Epithelial cell of proximal tubule (primary cell): ENCODE measurements around the gene MIB2. TPM values are rescaled to one million over a fixed set of nuclear protein-coding genes. Genes with fewer than 3 reads are reported as not detected.

Source experiments
- DNase-seq: peaks from one replicate; pipeline ENCODE4 v3.0.0-alpha.2; 2011; ENCODE audit warnings: low read depth
- H3K4me3 ChIP-seq: 2 replicates; pipeline ENCODE4 v1.5.1; 2011; ENCODE audit warnings: low read depth, mild to moderate bottlenecking, low read length
- total RNA-seq: library from RNA; depleted of rRNA; stranded (reverse); fragments of >200 nt; gene quantifications from 2 replicates; pipeline ENCODE4 v1.2.3, GENCODE V29; 2015
- TF ChIP-seq, protein P1 (sequence below): conservative IDR thresholded peaks from 2 replicates; pipeline ENCODE4 v1.5.1; 2012; ENCODE audit warnings: low read depth, mild to moderate bottlenecking, low read length

MIB2 gene
- total RNA-seq, 1 donor from 2014 or later, result 29.4 TPM

DNA sequence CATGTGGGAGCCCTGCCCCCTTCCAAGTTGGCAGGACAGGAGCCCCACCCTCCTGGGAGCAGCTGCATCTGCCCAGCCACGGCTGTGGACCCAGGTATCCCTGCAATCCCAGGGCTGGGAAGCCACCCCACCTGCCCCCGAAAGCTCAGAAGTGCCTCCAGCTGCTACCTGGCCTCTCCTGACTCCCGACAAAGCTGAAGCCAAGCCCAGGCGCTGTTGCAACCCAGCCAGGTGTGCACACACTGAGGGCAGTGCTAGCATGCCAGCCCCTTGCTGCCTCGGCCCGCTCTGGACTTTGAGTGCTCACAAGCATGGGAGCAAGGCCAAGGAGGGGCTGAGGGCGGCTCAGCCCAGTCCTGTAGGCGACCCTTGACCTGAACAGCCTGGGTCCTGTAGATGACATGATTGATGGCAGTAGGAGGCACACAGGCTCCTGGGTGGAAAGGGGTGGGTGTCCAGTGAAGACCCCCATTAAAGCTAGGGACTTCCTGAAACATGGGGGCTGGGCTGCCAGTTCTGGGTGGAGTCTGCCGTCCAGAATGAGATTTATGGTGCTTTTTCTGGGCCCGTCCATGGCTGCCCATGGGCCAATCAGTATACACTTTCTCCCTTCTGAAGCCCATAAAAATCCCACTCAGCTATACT is 37.8 kb upstream of the MIB2 start:
- TF ChIP-seq, protein P1, sequence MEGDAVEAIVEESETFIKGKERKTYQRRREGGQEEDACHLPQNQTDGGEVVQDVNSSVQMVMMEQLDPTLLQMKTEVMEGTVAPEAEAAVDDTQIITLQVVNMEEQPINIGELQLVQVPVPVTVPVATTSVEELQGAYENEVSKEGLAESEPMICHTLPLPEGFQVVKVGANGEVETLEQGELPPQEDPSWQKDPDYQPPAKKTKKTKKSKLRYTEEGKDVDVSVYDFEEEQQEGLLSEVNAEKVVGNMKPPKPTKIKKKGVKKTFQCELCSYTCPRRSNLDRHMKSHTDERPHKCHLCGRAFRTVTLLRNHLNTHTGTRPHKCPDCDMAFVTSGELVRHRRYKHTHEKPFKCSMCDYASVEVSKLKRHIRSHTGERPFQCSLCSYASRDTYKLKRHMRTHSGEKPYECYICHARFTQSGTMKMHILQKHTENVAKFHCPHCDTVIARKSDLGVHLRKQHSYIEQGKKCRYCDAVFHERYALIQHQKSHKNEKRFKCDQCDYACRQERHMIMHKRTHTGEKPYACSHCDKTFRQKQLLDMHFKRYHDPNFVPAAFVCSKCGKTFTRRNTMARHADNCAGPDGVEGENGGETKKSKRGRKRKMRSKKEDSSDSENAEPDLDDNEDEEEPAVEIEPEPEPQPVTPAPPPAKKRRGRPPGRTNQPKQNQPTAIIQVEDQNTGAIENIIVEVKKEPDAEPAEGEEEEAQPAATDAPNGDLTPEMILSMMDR, result no peak
- H3K4me3 ChIP-seq, result no peak overlapping the region
- no peak for DNase-seq

DNA sequence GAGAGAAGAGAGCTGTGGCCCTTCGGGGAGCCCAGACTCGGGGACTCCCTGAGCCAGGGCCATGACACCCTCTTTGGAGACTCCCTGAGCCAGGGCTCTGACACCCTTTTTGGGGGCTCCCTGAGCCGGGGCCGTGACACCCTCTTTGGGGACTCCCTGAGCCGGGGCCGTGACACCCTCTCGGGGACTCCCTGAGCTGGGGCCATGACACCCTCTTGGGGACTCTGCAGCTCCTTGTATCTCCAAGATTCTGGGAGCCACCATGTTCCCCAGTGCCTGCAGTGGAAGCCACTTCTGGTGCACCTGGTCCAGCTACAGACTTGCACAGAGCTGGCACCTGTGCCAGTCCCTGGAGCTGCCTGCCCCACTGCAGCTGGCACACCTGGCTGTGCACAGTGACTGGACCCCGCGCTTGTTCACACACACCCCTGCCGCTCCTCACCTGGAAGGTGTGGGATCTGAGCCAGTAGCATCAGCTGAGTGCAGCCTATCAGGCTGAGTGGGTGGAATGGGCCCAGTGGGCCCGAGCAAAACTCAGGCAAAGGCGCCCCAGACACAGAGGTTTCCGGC is 36.8 kb upstream of the MIB2 start:
- TF ChIP-seq, protein P1, result no peak
- no peak for DNase-seq
- no peak overlapping the region for H3K4me3 ChIP-seq

DNA sequence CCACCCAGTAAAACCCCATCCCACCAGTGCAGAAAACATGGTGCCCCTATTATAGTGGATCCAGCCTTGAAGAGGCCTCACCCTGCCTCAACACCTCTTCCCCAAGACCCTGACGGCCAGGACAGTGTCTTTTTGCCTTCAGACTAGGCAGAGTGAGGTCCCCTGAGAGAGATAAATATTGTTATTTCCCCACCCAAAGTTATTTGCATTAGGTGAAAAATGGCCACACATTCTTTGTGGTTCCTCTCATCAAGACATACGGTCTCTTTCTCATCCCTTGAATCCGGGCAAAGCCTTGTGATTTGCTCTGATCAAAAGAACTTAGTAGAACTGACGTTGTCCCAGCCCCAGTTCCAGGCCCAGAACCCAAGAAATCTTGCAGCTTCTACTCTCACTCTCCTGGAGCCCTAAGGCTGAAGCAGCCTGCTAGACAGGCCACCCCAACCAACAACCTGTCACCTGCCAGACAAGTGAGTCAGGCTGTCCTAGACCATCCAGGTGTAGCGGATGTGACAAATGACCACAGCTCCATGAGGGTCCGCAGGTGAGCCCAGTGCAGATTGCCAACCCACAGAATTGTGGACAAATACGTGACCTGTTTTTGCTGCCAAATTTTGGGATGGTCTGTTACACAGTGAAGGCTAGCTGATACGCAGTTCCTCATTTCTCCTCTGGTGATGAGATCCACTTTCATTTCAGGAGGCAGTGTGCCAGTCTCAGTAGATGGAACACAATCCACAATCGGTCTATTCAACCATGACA is 32.5 kb upstream of the MIB2 start:
- no peak overlapping the region for H3K4me3 ChIP-seq
- DNase-seq, result no peak
- TF ChIP-seq, protein P1, result no peak

DNA sequence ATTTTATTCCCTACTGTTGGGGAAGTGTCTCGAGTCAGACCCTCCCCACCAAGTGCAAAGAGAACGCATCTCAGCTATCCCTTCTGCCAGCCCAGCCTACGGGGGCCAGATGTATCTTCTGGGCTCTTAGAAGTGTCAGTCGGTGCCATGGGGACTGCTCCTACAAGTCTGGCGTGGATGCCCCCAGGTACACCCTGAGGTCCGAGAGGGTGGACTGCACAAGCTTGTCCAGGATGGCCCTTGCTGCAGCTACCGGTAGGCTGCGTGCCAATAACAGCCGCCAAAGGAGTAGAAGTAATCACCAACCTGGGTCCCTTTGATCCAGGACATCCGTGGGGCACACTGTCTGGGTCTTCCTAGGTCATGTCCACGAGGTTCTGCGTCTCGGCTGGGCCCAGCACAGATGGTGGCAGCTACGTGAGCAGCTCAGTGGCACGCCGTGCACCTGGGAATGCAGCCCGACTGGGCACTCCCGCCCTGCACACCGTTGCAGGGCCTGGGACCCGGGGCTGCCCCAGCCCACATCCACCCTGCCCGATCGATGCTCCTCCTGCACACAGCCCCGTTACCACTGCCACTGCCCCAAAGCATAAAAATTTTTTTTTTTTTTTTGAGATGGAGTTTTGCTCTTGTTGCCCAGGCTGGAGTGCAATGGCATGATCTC is 31.8 kb upstream of the MIB2 start:
- TF ChIP-seq, protein P1, result no peak
- no peak overlapping the region for H3K4me3 ChIP-seq
- no peak for DNase-seq

DNA sequence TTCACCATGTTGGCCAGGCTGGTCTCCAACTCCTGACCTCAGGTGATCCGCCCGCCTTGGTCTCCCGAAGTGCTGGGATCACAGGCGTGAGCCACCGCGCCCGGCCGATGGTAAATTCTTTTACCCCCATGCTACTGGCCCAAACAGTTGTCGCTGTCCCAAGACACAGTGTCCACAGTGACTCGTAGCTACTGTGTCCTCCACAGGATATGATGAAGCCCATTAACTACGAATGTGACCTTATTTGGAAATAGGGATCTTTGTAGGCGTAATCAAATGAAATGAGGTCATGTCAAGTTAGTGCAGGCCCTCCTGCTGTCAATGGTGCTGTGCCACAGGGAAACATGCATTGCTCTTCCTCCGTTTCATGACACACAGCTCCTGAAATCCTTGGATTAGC is 23.8 kb upstream of the MIB2 start:
- TF ChIP-seq, protein P1, result no peak
- DNase-seq, result no peak
- no peak overlapping the region for H3K4me3 ChIP-seq

DNA sequence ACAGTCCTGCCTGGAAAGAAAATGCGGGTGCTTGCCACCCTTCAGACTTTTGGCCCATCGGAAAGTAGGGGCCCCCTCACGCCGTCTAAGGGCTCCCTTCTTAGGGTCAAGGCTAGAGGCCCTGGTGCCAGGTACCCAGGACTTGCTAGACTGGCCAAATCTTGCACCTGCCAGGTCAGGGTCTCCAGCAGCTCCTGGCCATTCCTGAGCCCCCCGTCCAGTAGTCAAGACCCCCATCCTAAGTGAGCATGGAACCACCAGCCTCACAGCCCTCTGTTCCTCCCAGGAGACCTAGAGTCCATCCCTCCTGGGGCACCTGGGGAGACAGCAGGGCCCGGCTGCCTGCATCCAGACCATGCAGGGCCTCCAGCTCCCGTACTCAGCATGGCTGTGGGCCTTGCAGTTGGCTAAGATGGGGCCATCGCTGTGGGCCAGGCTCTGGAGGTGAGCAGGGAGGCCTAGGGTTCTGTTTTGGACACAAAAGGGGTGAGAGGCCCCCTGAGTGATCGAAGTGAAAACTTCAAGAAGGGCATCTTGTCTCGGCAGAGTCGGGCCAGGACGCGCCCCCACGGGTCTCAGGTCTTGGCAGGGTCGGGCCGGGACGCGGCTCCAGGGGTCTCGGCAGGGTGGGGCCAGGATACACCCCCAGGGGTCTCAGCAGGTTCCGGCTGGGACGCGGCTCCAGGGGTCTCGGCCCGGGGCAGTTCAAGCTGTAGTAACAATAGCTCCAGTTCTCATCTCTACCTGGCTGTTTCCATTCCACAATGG is 21.3 kb upstream of the MIB2 start:
- TF ChIP-seq, protein P1, result no peak
- no peak overlapping the region for H3K4me3 ChIP-seq
- DNase-seq, result no peak
